ENCODE data around the gene UGT2B10. TPM values are rescaled to one million over a fixed set of nuclear protein-coding genes. Genes with fewer than 3 reads are reported as not detected.

UGT2B10 gene
- polyA plus RNA-seq, 1 of the 3 experiments (the other 2 are of a cell fraction), result not detected

DNA sequence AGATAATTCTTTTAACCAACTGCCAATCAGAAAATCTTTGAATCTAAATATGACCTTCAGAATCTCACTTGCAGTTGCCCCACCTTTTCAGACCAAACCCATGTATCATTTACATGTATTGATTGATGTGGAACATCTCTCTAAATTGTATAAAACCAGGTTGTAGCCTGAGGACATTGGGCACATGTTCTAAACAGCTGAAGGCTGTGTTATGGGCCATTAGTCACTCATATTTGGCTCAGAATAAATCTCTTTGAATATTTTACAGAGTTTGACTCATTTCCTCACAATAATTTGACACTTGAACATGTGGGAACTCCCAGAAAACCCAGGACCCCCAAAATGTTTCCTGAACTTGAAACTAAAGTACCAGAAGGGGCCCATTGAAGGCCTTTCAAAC, 58.7 kb downstream of the UGT2B10 start:
- Histone ChIP-seq H3K4me2 (no peak overlapping the region), H3K4me3 (ENCODE audit: low read depth in 2 of 2, low read length in 1 of 2) (no peak overlapping the region), H3K36me3 (replicated peaks in 1 of 2; ENCODE audit: control insufficient read depth in 1 of 2, insufficient read depth in 2 of 2, low read length in 1 of 2) (no peaks in the 10 kb centered on the region), H4K20me1 (ENCODE audit: insufficient read depth) (no peaks in the 10 kb centered on the region), H3K27ac (ENCODE audit: low read depth in 2 of 2, low read length in 1 of 2) (no peak overlapping the region), H3K79me2 (ENCODE audit: insufficient read depth) (no peaks in the 10 kb centered on the region), H3K9ac (no peak overlapping the region), H2AFZ (ENCODE audit: low read depth) (no peak overlapping the region), H3K9me3 (no peaks in the 10 kb centered on the region), H3K4me1 (ENCODE audit: control insufficient read depth in 1 of 2, insufficient read depth in 2 of 2, low read depth in 1 of 2, low read length in 1 of 2) (no peaks in the 10 kb centered on the region), H3F3A (replicated peaks; ENCODE audit: insufficient read depth) (no peaks in the 10 kb centered on the region), H3K9me2 (no peaks in the 10 kb centered on the region), H3K27me3 (ENCODE audit: insufficient read depth) (no peaks in the 10 kb centered on the region; the same call in 1 of the 2 replicates)
- CTCF ChIA-PET, result no interaction called here
- POLR2A ChIA-PET, result no interaction called here
- no peak for TF ChIP-seq RAD21 (IDR thresholded peaks at IDR 0.05; ENCODE audit: low read length)
- no peak for TF ChIP-seq USF1 (IDR thresholded peaks at IDR 0.05; ENCODE audit: borderline replicate concordance, low read depth)
- no peak for TF ChIP-seq SIN3A (IDR thresholded peaks at IDR 0.05; ENCODE audit: borderline replicate concordance, low read depth, low read length)
- no peak for TF ChIP-seq CTCF (IDR thresholded peaks at IDR 0.05)
- TF ChIP-seq TEAD4 (IDR thresholded peaks at IDR 0.05; ENCODE audit: borderline replicate concordance, insufficient read depth), result no peak
- no peak for TF ChIP-seq FOSL2 (IDR thresholded peaks at IDR 0.05; ENCODE audit: borderline replicate concordance, low read depth)
- TF ChIP-seq NRF1 (IDR thresholded peaks at IDR 0.05; ENCODE audit: low read depth, low read length), result no peak
- TF ChIP-seq, protein P1, sequence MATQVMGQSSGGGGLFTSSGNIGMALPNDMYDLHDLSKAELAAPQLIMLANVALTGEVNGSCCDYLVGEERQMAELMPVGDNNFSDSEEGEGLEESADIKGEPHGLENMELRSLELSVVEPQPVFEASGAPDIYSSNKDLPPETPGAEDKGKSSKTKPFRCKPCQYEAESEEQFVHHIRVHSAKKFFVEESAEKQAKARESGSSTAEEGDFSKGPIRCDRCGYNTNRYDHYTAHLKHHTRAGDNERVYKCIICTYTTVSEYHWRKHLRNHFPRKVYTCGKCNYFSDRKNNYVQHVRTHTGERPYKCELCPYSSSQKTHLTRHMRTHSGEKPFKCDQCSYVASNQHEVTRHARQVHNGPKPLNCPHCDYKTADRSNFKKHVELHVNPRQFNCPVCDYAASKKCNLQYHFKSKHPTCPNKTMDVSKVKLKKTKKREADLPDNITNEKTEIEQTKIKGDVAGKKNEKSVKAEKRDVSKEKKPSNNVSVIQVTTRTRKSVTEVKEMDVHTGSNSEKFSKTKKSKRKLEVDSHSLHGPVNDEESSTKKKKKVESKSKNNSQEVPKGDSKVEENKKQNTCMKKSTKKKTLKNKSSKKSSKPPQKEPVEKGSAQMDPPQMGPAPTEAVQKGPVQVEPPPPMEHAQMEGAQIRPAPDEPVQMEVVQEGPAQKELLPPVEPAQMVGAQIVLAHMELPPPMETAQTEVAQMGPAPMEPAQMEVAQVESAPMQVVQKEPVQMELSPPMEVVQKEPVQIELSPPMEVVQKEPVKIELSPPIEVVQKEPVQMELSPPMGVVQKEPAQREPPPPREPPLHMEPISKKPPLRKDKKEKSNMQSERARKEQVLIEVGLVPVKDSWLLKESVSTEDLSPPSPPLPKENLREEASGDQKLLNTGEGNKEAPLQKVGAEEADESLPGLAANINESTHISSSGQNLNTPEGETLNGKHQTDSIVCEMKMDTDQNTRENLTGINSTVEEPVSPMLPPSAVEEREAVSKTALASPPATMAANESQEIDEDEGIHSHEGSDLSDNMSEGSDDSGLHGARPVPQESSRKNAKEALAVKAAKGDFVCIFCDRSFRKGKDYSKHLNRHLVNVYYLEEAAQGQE (IDR thresholded peaks at IDR 0.05; ENCODE audit: low read depth, low read length), result no peak
- TF ChIP-seq POLR2AphosphoS5 (IDR thresholded peaks at IDR 0.05; ENCODE audit: low read depth, low read length), result no peak
- TF ChIP-seq GABPA (IDR thresholded peaks at IDR 0.05; ENCODE audit: low read depth), result no peak
- TF ChIP-seq TAF1 (IDR thresholded peaks at IDR 0.05; ENCODE audit: borderline replicate concordance, low read depth, low read length), result no peak
- no peak for TF ChIP-seq GATA2 (CRISPR knock-in tag; IDR thresholded peaks at IDR 0.05)
- TF ChIP-seq NFIC (IDR thresholded peaks at IDR 0.05; ENCODE audit: borderline replicate concordance), result no peak
- no peak for DNase-seq

All from SK-N-SH (cell line).